M059J (cell line): ENCODE results near the gene PTTG1IP2. TPM values are rescaled to one million over a fixed set of nuclear protein-coding genes. Genes with fewer than 3 reads are reported as not detected.

Source experiments
- DNase-seq: peaks from one replicate; pipeline ENCODE4 v3.0.0-alpha.2; 2012; ENCODE audit warnings: low read depth
- total RNA-seq: library from RNA; depleted of rRNA; stranded (reverse); fragments of >200 nt; shearing (Covaris generic); gene quantifications from 2 replicates; pipeline ENCODE4 v1.2.3, GENCODE V29; 2014

PTTG1IP2 gene
- total RNA-seq, 1 experiment from 2014 or later = not detected

DNA sequence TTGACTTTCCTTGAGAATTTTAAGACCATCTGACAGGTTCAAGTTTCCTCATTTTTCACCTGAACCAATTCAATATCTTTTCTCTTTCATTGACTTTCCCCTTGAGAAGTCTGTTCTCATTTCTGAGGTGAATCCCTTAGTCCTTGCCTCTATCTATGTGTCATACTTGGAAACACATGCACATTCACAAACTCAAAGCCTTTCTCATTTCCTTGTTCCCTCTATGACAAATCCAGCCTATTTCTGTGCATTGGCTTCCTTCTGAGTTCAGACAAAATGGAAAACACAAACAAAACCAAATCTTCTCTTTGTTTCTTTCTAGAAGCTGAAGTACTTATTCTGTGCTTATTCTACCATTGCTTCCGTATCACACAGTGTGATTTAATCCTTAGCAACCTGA is 13.8 kb downstream of the PTTG1IP2 start:
- no peak for DNase-seq

DNA sequence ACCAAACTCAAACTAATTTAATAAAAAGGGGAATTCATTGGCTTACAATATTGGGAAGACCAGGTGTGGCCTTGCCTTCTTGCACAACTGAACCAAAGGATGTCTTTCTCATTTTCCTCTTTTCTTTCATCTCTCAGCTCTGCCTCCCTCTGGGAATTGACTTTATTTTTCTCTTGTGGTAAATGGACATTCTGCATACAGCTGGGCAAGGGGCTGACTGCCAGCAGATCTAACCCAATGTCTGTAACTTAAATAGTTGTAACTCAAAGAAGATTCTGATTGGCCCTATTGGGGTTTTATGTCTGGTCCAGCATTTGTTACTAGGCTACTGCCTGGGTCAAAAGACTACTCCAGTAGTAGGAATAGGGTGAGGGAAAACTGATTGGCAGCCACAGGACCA is 15.3 kb downstream of the PTTG1IP2 start:
- DNase-seq = no peak

DNA sequence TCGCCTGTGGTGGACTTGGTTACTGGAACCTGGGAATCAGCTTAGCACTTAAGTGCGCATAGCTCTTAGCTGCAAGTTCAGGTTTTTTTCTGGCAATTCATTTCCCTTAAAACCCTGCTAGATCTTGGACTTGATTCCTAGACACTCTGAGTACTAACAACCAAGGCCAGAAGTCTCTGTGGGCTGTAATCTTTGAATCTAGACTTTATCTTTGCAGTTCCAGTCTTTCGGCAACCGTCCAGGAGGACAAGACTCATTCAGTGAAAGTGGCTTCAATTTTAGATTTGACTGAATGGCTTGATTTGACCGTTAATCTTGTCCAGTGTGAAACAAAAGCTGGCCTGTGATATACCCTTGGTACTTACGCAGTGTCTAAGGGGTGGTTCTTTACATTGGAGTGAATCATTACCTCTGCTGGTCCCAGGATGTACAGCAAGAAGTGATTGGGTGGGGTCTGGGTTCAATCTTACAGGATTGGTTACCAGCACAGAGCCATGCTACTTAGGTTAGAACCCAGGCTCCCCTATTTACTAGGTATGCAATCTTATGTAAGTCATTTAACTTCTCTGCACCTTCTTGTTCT is 16.4 kb downstream of the PTTG1IP2 start:
- peak; percentile 7 for DNase-seq

DNA sequence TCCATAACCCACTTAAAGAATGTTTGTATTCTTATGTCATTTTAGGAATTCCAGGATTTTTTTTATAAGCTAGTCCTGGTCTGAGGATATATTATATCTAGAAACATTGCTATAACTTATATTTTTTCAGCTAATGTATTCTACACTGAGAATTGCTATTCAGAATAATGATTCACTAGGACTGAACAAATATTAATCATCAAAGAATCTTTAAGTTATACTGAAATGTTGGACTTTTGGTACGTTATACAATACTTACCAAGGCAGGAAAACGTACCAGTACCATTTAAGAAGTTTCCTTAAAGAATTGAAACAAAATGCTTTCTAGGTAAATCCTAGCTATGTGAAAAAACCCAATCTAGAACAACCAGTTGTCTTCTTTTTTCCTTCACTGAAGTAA is 18.4 kb downstream of the PTTG1IP2 start:
- DNase-seq = no peak

DNA sequence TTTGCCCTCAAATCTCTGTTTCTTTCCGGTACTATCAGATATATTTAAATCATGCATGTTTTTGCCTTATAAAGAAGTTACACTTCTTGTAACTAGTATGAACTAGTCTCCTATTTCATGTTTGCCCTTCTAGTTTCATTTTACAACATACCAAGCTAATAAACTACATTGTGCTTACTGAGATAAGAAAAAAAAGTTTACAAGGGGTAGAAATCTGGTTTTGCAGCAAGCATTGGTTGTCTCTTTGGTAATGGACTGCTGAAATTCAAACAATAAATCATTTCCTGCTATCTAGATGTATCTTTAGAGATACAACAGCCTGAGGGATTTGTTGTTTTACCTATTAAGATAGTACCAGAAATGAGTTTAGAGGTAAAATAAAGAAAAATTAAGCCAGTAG is 18.8 kb downstream of the PTTG1IP2 start:
- no peak for DNase-seq

DNA sequence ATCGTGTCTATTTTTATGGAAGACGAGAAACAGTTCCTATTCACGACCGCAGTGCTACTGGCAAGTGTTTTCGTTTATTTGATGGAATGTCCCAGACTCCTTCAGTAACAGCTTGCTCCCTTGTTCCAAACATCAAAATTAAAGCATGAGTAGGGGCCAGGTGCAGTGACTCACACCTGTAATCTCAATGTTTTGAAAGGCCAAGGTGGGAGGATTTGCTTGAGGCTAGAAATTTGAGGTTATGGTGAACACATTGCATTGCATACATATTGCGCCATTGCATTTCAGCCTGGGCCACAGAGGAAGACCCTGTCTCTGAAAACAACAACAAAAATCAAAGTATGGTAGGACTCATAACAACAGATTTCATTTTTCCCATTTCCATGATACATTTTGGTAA is 22.8 kb downstream of the PTTG1IP2 start:
- DNase-seq = no peak

DNA sequence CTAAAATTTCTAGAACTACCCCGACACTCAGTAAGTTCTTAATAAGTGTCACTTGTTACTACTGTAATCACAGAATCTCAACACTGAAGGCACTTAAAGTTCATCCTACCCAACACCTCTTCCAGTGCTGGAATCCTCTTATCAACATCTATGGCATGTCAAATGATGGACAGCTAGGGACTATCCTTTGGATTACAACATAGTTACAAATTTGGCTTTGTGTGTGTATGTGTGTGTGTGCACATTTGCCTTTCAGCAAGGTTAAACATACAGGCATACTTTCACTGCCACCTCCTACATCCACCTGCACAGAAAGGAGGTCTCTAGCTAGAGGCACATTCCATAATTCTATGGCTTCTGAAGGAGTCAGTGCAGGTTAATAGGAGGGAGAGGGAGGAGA is 25.8 kb downstream of the PTTG1IP2 start:
- DNase-seq = no peak

DNA sequence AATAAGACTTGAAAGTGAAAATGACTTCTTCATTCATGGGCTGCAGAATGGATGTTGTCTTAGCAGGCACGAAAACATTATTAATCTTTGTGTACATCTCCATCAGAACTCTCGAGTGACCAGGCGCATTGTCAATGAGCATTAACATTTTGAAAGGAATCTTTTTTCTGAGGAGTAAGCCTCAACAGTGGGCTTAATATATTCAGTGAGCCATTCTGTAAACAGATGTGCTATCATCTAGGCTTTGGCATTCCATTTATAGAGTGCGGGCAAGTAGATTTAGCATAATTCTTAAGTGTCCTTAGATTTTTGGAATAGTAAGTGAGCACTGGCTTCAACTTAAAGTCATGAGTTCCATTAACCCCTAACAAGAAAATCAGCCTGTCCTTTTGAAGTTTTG is 33.1 kb downstream of the PTTG1IP2 start:
- DNase-seq = no peak

DNA sequence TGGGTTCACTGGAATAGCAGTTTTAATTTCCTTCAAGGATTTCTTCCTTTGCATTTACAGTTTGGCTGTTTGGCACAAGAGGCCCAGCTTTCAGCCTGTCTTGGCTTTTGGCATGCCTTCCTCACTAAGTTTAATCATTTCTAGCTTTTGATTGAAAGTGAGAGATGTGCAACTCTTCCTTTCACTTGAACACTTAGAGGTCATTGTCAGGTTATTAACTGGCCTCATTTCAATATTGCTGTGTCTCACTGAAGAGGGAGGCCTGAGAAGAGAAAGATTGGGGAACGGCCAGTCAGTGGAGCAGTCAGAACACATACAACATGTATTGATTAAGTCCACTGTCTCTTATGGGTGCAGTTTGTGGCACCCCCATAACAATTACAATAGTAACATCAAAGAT is 33.9 kb downstream of the PTTG1IP2 start:
- DNase-seq = no peak

DNA sequence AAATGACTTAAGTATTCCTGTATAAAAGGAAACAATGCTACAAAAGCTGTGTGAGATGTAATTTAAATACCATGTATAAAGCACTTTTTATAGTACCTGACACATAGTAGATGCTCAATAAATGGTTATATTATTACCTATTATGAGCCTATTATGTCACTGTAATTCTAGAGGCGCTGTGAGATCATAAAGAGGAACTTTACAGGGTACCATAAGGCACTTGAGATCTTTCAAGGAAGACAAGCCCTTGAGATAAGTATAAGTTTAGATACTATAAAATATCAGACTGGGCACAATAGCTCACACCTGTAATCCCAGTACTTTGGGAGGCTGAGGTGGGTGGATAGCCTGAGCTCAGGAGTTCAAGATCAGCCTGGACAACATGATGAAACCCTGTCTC is 38.3 kb downstream of the PTTG1IP2 start:
- DNase-seq = no peak

DNA sequence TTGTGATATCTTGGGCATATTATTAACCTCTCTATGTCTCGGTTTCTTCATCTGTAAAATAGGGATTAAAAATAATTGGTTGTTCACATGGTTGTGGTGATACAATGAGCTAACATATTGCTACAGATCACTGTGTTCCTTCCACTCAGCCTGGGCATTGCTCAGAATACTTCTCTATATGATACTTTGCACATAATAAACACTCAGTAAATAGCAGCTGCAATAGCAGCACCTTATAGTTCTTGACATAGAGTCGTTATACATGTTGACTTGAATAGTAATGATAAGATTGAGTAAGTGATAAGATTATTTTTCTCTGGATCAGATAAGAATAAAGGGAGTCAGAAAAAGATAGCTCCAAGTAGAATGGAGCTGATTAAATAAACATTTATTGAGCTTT is 42.3 kb downstream of the PTTG1IP2 start:
- DNase-seq = no peak

DNA sequence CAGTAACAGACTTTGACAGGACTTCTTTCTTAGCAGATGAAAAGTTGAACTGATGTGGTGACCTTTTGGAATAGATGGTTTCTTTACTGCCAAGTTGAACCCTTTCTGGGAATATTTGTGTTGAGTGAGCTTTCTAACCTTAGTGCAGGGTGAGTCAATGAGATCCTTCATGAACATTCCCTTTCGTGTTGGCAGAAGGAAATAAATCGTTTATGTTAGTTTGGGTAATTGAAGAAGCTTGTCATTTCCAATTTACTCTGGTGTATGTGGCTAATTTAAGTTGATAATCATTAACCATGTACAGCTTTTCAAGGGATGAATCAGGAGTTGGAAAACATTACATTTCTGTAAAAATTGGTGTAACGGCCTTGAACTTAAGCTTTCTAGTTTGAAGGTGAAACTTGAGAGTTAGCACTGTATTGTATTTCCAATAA is 43.4 kb downstream of the PTTG1IP2 start:
- DNase-seq = no peak

DNA sequence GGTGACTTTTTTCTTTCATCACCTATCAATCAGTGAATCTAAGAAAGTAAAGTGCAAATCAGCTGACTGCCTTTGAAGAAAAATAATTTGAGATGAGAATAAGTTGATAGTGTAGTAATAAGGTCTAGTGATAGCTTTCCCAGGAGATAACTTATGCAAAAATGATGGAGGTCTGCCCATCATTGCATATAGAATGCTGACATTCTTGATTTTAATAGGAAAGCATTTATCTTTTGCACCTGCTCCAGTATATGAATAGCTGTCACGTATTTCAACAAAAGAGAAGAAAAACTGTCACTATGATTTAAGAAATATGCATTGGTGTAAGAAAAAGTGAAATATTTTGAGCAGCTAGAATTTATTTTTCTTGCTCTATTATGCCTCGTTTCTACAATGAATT is 46.8 kb downstream of the PTTG1IP2 start:
- no peak for DNase-seq

DNA sequence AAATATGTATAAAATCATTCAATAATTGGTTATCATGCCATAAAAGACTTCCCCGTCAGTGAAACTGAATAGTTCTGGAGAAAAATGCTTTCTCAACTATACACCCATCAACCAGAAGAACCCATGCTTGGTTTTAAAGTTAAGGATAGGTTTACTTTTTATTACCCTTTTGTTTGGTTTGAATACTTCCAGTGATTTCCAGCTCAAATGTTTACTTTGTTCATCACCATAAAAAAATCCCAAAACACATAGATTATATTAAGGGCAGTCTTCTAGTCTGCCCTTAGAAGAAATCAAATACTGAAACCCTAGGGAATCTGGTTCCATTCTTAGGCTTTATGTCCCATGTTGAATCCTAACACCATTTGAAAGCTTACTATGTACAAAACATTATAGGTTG is 49.2 kb downstream of the PTTG1IP2 start:
- DNase-seq = no peak

DNA sequence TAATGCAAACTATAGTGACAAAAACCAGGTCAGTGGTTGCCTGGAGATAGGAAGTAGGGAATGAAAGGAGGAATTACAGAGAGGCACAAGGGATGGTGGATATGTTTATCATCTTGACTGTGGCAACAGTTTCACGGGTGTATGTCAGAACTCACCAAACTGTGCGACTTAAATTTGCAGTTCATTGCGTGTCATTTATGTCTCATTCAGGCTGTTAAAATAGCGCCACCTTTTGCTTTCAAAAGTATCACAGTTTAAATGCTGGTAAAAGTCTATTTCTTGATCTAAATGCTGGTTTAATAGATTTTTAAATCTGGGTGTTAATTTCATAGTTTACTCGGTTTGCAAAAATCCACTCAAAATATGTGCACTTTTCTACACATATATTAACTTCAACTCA is 51.0 kb downstream of the PTTG1IP2 start:
- peak; percentile 19 for DNase-seq

DNA sequence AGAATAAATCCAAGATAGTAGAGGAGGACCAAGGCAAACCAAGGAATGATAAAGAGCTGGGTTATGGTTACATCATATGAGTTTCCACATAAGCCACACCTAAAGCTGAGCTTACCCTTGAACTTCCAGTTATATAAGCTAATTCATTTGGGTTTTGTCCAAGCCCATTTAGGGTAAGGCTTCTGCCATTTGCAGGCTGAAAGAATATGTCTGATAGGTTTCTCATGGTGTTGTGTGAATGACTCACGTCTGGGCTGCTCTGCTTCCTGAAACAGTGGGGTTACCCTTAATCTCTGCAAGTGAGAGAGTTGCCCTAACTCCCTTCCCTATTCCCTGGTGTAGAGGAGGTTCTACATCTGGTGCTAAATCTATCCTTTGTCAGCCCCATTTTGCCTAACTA is 60.8 kb downstream of the PTTG1IP2 start:
- DNase-seq = peak; percentile 31

DNA sequence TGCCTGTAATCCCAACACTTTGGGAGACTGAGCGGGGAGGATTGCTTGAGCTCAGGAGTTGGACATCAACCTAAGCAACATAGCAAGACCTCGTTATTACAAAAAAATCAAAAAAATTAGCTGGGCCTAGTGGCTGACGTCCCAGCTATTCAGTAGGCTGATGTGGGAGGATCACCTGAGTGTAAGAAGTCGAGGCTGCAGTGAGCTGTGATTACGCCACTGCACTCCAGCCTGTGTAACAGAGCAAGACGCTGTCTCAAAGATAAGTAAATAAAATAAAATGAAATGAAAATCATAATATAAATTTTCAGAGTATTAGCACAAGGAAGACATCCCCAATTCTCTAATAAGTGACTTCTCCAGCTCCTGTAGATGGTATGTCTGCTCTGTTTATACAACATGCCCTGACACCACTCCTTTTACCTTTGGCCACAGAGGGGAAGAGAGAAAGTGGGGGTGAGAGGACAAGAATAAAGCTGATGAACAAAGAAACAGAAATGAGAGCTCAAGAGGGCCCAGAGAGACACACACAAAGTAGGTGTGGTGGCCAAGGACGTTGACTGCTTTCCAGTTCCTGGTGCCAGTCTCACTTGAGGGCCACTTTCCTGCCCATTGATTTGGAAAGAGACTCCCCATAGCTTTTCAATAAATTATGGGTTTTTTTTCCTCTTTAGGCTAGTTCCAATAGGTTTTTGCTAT is 62.9 kb downstream of the PTTG1IP2 start:
- DNase-seq = no peak

DNA sequence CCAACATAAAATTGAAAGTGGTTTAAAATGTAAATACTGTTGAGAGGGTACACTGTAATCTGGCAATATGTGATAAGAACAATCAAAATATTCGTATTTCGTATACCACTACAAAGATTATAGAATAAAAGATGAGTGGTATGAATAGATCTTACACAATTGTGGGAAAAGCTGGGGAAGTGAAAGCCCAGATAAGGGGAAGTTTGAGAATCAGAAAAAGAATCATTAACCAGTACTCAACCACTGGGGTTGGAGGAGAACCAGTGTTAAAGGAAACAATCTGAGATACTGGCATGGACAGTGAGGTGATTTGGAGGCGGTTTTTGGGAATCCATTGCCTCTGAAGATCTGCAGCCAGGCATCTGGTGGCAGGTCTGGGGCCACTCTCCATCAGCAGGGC is 67.0 kb downstream of the PTTG1IP2 start:
- no peak for DNase-seq

DNA sequence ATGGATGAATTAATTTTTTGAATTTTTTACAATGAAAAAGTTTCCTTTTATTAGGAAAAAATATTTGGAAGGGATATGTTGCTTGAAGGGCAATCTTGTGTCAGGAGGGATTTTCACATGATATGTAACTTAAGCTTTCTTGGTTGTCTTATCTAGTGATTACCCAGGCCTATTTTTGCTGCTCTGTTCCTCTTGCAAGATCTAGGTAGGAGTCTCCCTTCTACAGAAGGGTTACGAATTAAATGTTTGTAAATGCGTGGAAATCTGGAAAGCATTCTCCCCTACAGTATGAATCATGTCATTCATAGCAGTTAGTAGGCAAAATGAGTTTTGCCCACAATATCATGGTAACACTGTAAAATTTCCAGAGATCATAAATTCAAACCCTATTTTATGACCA is 69.0 kb downstream of the PTTG1IP2 start:
- DNase-seq = no peak

DNA sequence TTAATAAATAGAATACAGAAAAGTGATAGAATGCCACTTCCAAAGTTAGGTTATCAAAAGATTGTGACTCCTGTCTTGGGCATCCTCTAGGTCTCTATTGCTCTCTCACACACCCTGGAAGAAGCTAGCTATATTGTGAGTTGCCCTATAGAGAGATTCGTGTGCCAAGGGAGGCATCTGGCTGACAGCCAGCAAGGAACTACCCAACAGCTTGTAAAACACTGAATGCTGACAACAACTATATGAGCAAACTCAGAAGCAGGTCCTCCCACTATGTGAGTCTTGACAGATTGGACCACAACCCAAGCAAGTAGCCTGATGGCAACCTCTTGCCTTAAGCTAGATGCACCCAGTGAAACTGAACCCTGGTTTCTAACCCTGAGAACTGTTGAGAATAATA is 71.0 kb downstream of the PTTG1IP2 start:
- no peak for DNase-seq

DNA sequence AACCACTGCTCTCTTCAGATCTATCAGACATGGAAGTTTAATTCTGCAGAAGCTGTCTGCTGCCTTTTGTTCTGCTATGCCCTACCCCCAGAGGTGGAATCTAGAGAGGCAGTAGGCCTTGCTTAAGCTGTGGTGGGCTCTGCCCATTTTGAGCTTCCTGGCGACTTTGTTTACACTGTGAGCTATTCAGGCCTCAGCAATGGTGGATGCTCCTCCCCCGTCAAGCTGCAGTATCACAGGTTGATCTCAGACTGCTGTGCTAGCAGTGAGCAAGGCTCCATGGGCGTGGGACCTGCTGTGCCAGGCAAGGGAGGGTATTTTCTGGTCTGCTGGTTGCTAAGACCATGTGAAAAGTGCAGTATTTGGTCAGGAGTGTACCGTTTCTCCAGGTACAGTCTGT is 81.6 kb downstream of the PTTG1IP2 start:
- DNase-seq = no peak

DNA sequence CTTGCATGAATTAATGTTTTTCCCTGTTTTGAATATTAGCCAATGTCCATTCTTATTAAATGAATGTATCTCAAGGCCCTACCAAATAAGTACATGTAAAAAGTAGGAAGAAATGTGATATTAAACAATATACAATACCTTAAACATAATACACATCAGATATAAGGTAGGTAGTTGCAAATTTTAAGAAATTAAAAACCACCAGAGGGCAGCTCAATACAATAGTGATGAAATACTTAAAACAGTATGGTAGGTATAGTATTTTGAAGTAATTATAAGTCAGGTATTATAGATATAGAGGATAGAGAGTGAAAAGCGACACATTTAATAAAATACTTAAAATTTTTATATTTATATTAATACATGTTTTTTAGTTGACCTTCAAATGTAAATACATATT is 83.1 kb downstream of the PTTG1IP2 start:
- peak; percentile 4 for DNase-seq

DNA sequence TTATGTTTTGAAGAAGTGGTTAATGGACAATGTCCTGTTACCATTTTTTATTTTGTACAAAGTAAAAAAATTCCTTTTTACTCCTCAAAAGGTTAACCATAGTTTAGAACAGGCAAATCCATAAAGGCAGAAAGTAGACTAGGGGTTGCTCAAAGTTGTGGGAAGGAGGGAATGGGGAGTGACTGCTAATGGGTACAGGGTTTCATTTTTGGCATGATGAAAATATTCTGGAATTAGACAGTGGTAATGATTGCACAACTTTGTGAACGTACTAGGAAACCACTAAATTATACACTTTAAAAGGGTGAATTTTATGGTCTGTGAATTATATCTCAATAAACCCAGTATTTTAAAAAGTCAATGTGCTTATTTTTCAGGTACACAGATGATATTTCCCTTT is 91.3 kb downstream of the PTTG1IP2 start:
- no peak for DNase-seq
